Activated CD8-positive, alpha-beta T cell treated with anti-CD3 and anti-CD28 coated beads, Interleukin-2, amount 10 ng/mL, durations not matched to agents 7 days and 5 days (primary cell): ENCODE results near the gene SIGLEC7. TPM values are rescaled to one million over a fixed set of nuclear protein-coding genes. Genes with fewer than 3 reads are reported as not detected.

Experiments used
- ATAC-seq: fragments of 150-1000 bp; cut with Tn5 transposase; one replicate; pipeline ENCODE4 v1.10.0; 2021; ENCODE audit warnings: moderate library complexity
- CTCF ChIA-PET: fragments of 350-600 bp; sonication (Branson Sonifier 250); formaldehyde crosslinking; loops from one replicate; lab custom pipeline; 2021; ENCODE audit warnings: antibody characterized with exemption; lab: Charles Lee
- POLR2A ChIA-PET: fragments of 350-600 bp; sonication (Branson Sonifier 250); formaldehyde crosslinking; loops from one replicate; lab custom pipeline; 2021; ENCODE audit warnings: antibody characterized with exemption; lab: Charles Lee
- DNase-seq: peaks from one replicate; pipeline ENCODE4 v3.0.0-alpha.2; 2020
- H3K27ac Mint-ChIP-seq: one replicate; pipeline ENCODE4 v1.8.0; 2021; ENCODE audit warnings: mild to moderate bottlenecking, mixed read lengths
- H3K27me3 Mint-ChIP-seq: one replicate; pipeline ENCODE4 v1.8.0; 2021; ENCODE audit warnings: low read depth, mixed read lengths
- H3K36me3 Mint-ChIP-seq: one replicate; pipeline ENCODE4 v1.8.0; 2021; ENCODE audit warnings: low read depth, mixed read lengths
- H3K4me1 Mint-ChIP-seq: one replicate; pipeline ENCODE4 v1.8.0; 2021; ENCODE audit warnings: low read depth, mixed read lengths
- H3K4me3 Mint-ChIP-seq: one replicate; pipeline ENCODE4 v1.8.0; 2021; ENCODE audit warnings: mild to moderate bottlenecking, mixed read lengths
- H3K9me3 Mint-ChIP-seq: one replicate; pipeline ENCODE4 v1.8.0; 2022; ENCODE audit warnings: mixed read lengths; ENCODE audit not compliant: insufficient read depth
- total RNA-seq, 2 experiments: library from RNA; stranded (reverse); gene quantifications; one replicate each; pipeline ENCODE4 v1.2.3, GENCODE V29; 2021

The SIGLEC7 gene
- total RNA-seq, 2 experiments from 2014 or later = not detected

- ChIA-PET CTCF (interaction anchor here (0.6 kb wide), 1 partner anchor 241 kb away, joined by 3 read pairs; no protein-coding TSS in a partner anchor), POLR2A (no interaction called here)
- peaks cover 8% of the 10 kb centered on the region for H3K27me3 Mint-ChIP-seq
- ATAC-seq (no peak), DNase-seq (no peak)
- H3K4me1 Mint-ChIP-seq = peaks cover 12% of the 10 kb centered on the region
- H3K9me3 Mint-ChIP-seq = no peaks in the 10 kb centered on the region
- H3K36me3 Mint-ChIP-seq = no peaks in the 10 kb centered on the region
- H3K27ac Mint-ChIP-seq = no peak overlapping the region
- no peak overlapping the region for H3K4me3 Mint-ChIP-seq
These were observed 54.1 kb downstream of the SIGLEC7 start for GRCh38 chr19:51196181-51196580.

GRCh38 chr19:51198641-51199040 is 56.5 kb downstream of the SIGLEC7 start:
- Mint-ChIP-seq H3K36me3 (no peaks in the 10 kb centered on the region), H3K4me1 (peaks cover 12% of the 10 kb centered on the region), H3K9me3 (no peaks in the 10 kb centered on the region), H3K27ac (no peak overlapping the region), H3K4me3 (no peak overlapping the region), H3K27me3 (peaks cover 19% of the 10 kb centered on the region)
- ChIA-PET POLR2A (no interaction called here), CTCF (no interaction called here)
- DNase-seq (no peak), ATAC-seq (no peak)

GRCh38 chr19:51200071-51200666 is 58.1 kb downstream of the SIGLEC7 start:
- ChIA-PET POLR2A (no interaction called here), CTCF (no interaction called here)
- ATAC-seq (no peak), DNase-seq (no peak)
- Mint-ChIP-seq H3K27me3 (peaks cover 22% of the 10 kb centered on the region), H3K9me3 (no peaks in the 10 kb centered on the region), H3K27ac (no peak overlapping the region), H3K36me3 (no peaks in the 10 kb centered on the region), H3K4me3 (no peak overlapping the region), H3K4me1 (peaks cover 12% of the 10 kb centered on the region)

GRCh38 chr19:51201712-51202111 is 59.6 kb downstream of the SIGLEC7 start:
- H3K4me3 Mint-ChIP-seq = no peak overlapping the region
- DNase-seq = no peak
- no peak for ATAC-seq
- POLR2A ChIA-PET = no interaction called here
- peaks cover 33% of the 10 kb centered on the region for H3K27me3 Mint-ChIP-seq
- CTCF ChIA-PET = no interaction called here
- H3K4me1 Mint-ChIP-seq = peaks cover 5% of the 10 kb centered on the region
- no peak overlapping the region for H3K27ac Mint-ChIP-seq
- H3K36me3 Mint-ChIP-seq = no peaks in the 10 kb centered on the region
- no peaks in the 10 kb centered on the region for H3K9me3 Mint-ChIP-seq

Other genes starting within 250 kb of the SIGLEC7 start
- not detected for gene KLK4, start 230.9 kb upstream of the SIGLEC7 start, total RNA-seq
- not detected for gene KLK5, start 189.3 kb upstream of the SIGLEC7 start, total RNA-seq
- gene KLK6, start 172.7 kb upstream of the SIGLEC7 start, total RNA-seq = not detected
- not detected for gene KLK7, start 158.4 kb upstream of the SIGLEC7 start, total RNA-seq
- gene KLK8, start 140.7 kb upstream of the SIGLEC7 start, total RNA-seq = not detected
- gene KLK10, start 122.6 kb upstream of the SIGLEC7 start, total RNA-seq = not detected
- not detected for gene KLK11, start 115.7 kb upstream of the SIGLEC7 start, total RNA-seq
- not detected for gene KLK12, start 107.3 kb upstream of the SIGLEC7 start, total RNA-seq
- not detected for gene KLK13, start 77.2 kb upstream of the SIGLEC7 start, total RNA-seq
- under 1 TPM in 1 of 2 experiments, not detected in 1; 0.57 TPM for gene KLK14, start 59.4 kb upstream of the SIGLEC7 start, total RNA-seq
- 1 to 10 TPM; 8.7 to 10.0 TPM for gene CTU1, start 33.9 kb upstream of the SIGLEC7 start, total RNA-seq
- under 1 TPM; 0.58 to 0.60 TPM for gene SIGLEC9, start 17.4 kb upstream of the SIGLEC7 start, total RNA-seq
- 1 to 10 TPM; 2.3 to 4.0 TPM for gene CD33, start 82.8 kb downstream of the SIGLEC7 start, total RNA-seq
- not detected for gene SIGLECL1, start 108.8 kb downstream of the SIGLEC7 start, total RNA-seq
- not detected for gene IGLON5, start 169.3 kb downstream of the SIGLEC7 start, total RNA-seq
- 1 to 10 TPM; 1.8 to 2.0 TPM for gene VSIG10L, start 199.8 kb downstream of the SIGLEC7 start, total RNA-seq
- gene ETFB, start 224.1 kb downstream of the SIGLEC7 start, total RNA-seq = 100 to 1,000 TPM; 137 to 141 TPM
- 1 to 10 TPM; 8.5 to 10.0 TPM for gene CLDND2, start 226.7 kb downstream of the SIGLEC7 start, total RNA-seq
- gene NKG7, start 230.4 kb downstream of the SIGLEC7 start, total RNA-seq = 100 to 1,000 TPM; 401 to 410 TPM
- gene LIM2, start 245.7 kb downstream of the SIGLEC7 start, total RNA-seq = not detected
- not detected for gene C19orf84, start 248.3 kb downstream of the SIGLEC7 start, total RNA-seq